ENCODE data around the gene ARTN.

GRCh38 chr1:43969416-43969745 lies 35.8 kb downstream of the ARTN start:
- TF ChIP-seq CTCF (IDR thresholded peaks at IDR 0.05; ENCODE audit: low read length) = no peak
- TF ChIP-seq EZH2 (IDR thresholded peaks at IDR 0.05; ENCODE audit: borderline replicate concordance, low read length) = no peak
